HCEC 1CT (cell line): ENCODE data around the gene KRTAP10-2.
"Not testable (repeated sequence)": the region's sequence is repeated elsewhere in the genome, so short reads cannot be mapped to it uniquely, and the experiment has no call there.

Experiments
- DNase-seq: peaks from one replicate; pipeline ENCODE4 v3.0.0-alpha.2; 2017

KRTAP10-2 gene

GRCh38 chr21:44582055-44582454 is 30.8 kb upstream of the KRTAP10-2 start:
- no peak for DNase-seq

- no peak for DNase-seq
These were observed 29.9 kb upstream of the KRTAP10-2 start for GRCh38 chr21:44581158-44581557.

- not testable (repeated sequence) for DNase-seq
These were observed 29.0 kb upstream of the KRTAP10-2 start, which contains the start of gene KRTAP10-5 for GRCh38 chr21:44580231-44580821. Gene KRTAP10-5 (minus strand): TSS chr21:44580604. CDS start chr21:44580578, 26 bp downstream.

GRCh38 chr21:44579833-44580144 is 28.5 kb upstream of the KRTAP10-2 start:
- DNase-seq = no peak

GRCh38 chr21:44579056-44579832 is 27.9 kb upstream of the KRTAP10-2 start:
- no peak for DNase-seq

GRCh38 chr21:44578371-44579055 is 27.2 kb upstream of the KRTAP10-2 start:
- no peak for DNase-seq

- no peak for DNase-seq
These were observed 24.7 kb upstream of the KRTAP10-2 start for GRCh38 chr21:44576025-44576420.

GRCh38 chr21:44575307-44576024 is 24.2 kb upstream of the KRTAP10-2 start:
- no peak for DNase-seq

- DNase-seq = no peak
These were observed 23.4 kb upstream of the KRTAP10-2 start for GRCh38 chr21:44574457-44575306.

- DNase-seq = not testable (repeated sequence)
These were observed 22.5 kb upstream of the KRTAP10-2 start, which contains the start of gene KRTAP10-4 for GRCh38 chr21:44573630-44574456. Gene KRTAP10-4 (plus strand): TSS chr21:44573729. CDS start chr21:44573759, 30 bp downstream.

- no peak for DNase-seq
These were observed 21.8 kb upstream of the KRTAP10-2 start for GRCh38 chr21:44572959-44573583.

GRCh38 chr21:44571844-44572782 is 20.8 kb upstream of the KRTAP10-2 start:
- DNase-seq = no peak

GRCh38 chr21:44571296-44571695 is 20.0 kb upstream of the KRTAP10-2 start:
- no peak for DNase-seq

- DNase-seq = no peak
These were observed 18.7 kb upstream of the KRTAP10-2 start for GRCh38 chr21:44569861-44570517.

- no peak for DNase-seq
These were observed 17.6 kb upstream of the KRTAP10-2 start for GRCh38 chr21:44568667-44569556.

- no peak for DNase-seq
These were observed 17.0 kb upstream of the KRTAP10-2 start for GRCh38 chr21:44568261-44568660.

- no peak for DNase-seq
These were observed 16.3 kb upstream of the KRTAP10-2 start for GRCh38 chr21:44567481-44568171.
